HCT116 (cell line): Measurements from ENCODE around the gene CTNNA2. TPM values are rescaled to one million over a fixed set of nuclear protein-coding genes. Genes with fewer than 3 reads are reported as not detected.

Experiments
- ATAC-seq: fragments of 200-7000 bp; cut with Tn5 transposase; 2 replicates; pipeline ENCODE4 v1.9.1; 2020; ENCODE audit warnings: mild to moderate bottlenecking, moderate library complexity
- BruUV-seq: library from RNA; stranded (reverse); fragments of 400-500 nt; replicated peaks from 2 replicates; lab custom pipeline; 2021; lab: Mats Ljungman, UMichigan
- CTCF ChIA-PET: fragments of 300-600 bp; sonication (Branson Sonifier 250); formaldehyde crosslinking; loops from one replicate; lab custom pipeline; 2021; ENCODE audit warnings: antibody characterized with exemption; lab: Charles Lee
- POLR2A ChIA-PET: fragments of 300-600, 350-600 bp; sonication (Branson Sonifier 250); formaldehyde crosslinking; loops from one replicate; lab custom pipeline; 2021; ENCODE audit warnings: antibody characterized with exemption; lab: Charles Lee
- RAD21 ChIA-PET, 2 experiments: fragments of 300-600 bp; sonication (Branson Sonifier 250); formaldehyde crosslinking; loops; one replicate each; lab custom pipeline; 2023; ENCODE audit warnings: low total read pairs in 2 of 2; ENCODE audit not compliant: uncharacterized antibody in 2 of 2, unreplicated experiment in 2 of 2, low non-redundant PET in 1 of 2; lab: Charles Lee
- DNase-seq: peaks from one replicate; pipeline ENCODE4 v3.0.0-alpha.2; 2010; ENCODE audit warnings: low read depth, low spot score
- H2AFZ ChIP-seq: fragments of 200-600 bp; shearing (Covaris generic), sonication (generic); 2 replicates; pipeline ENCODE4 v1.6.1; 2017; ENCODE audit warnings: low read depth, mixed run types, mixed read lengths, antibody characterized with exemption, low read length; ENCODE audit not compliant: poor library complexity, severe bottlenecking
- H3K27ac ChIP-seq: 2 replicates; pipeline ENCODE4 v1.5.1; 2012; ENCODE audit warnings: low read depth, low read length
- H3K27me3 ChIP-seq: fragments of 200-600 bp; sonication (generic); 2 replicates; pipeline ENCODE4 v1.6.1; 2016; ENCODE audit warnings: mixed run types, low read length, mixed read lengths; ENCODE audit not compliant: insufficient read depth
- H3K36me3 ChIP-seq, 2 experiments: fragments of 200-500 bp in 1 of 2; fragments of 200-600 bp in 1 of 2; sonication (Bioruptor generic) in 1 of 2; sonication (generic) in 1 of 2; 2 replicates each; pipeline versions ENCODE4 v1.5.1 to v1.6.1; 2014 to 2016; ENCODE audit warnings: low read length in 2 of 2, inconsistent platforms in 1 of 2, mixed read lengths in 1 of 2, mixed run types in 1 of 2; ENCODE audit not compliant: insufficient read depth in 2 of 2, control insufficient read depth in 1 of 2
- H3K4me1 ChIP-seq, 2 experiments: fragments of 200-600 bp in 1 of 2; sonication (generic) in 1 of 2; 2 replicates each; pipeline versions ENCODE4 v1.5.1 to v1.6.1; 2012 to 2017; ENCODE audit warnings: low read length in 2 of 2, inconsistent platforms in 1 of 2, mild to moderate bottlenecking in 1 of 2, mixed read lengths in 1 of 2, mixed run types in 1 of 2, moderate library complexity in 1 of 2; ENCODE audit not compliant: insufficient read depth in 2 of 2, control insufficient read depth in 1 of 2
- H3K4me2 ChIP-seq: fragments of 200-600 bp; sonication (generic); 2 replicates; pipeline ENCODE4 v1.6.1; 2017; ENCODE audit warnings: mixed run types, low read length, mixed read lengths
- H3K4me3 ChIP-seq, 2 experiments: fragments of 200-600 bp in 1 of 2; sonication (generic) in 1 of 2; replicated peaks in 1 of 2; 2 replicates each; pipeline ENCODE4 v1.5.1; 2011 to 2016; ENCODE audit warnings: low read length in 2 of 2, control low read depth in 1 of 2, low read depth in 1 of 2, mild to moderate bottlenecking in 1 of 2, mixed read lengths in 1 of 2, mixed run types in 1 of 2
- H3K79me2 ChIP-seq: fragments of 200-600 bp; sonication (generic); 2 replicates; pipeline ENCODE4 v1.6.1; 2017; ENCODE audit warnings: mild to moderate bottlenecking, mixed run types, low read length, moderate library complexity, mixed read lengths; ENCODE audit not compliant: insufficient read depth
- H3K9ac ChIP-seq: fragments of 200-600 bp; sonication (generic); 2 replicates; pipeline ENCODE4 v1.6.1; 2016; ENCODE audit warnings: low read length, mixed read lengths
- H3K9me2 ChIP-seq: fragments of 200-600 bp; sonication (generic), shearing (Covaris generic); 2 replicates; pipeline ENCODE4 v1.6.1; 2017; ENCODE audit warnings: mixed run types, mild to moderate bottlenecking, moderate library complexity; ENCODE audit not compliant: insufficient read depth
- H3K9me3 ChIP-seq, 2 experiments: fragments of 200-500 bp in 1 of 2; fragments of 200-600 bp in 1 of 2; sonication (Bioruptor generic) in 1 of 2; sonication (generic) in 1 of 2; 2 replicates each; pipeline ENCODE4 v1.6.1; 2014 to 2017; ENCODE audit warnings: low read length in 2 of 2, mixed read lengths in 2 of 2, inconsistent platforms in 1 of 2, low read depth in 1 of 2, mild to moderate bottlenecking in 1 of 2, mixed run types in 1 of 2, moderate library complexity in 1 of 2; ENCODE audit not compliant: control insufficient read depth in 1 of 2, insufficient read depth in 1 of 2
- H4K20me1 ChIP-seq: fragments of 200-600 bp; sonication (generic), shearing (Covaris generic); 2 replicates; pipeline ENCODE4 v1.6.1; 2017; ENCODE audit warnings: mixed run types, mild to moderate bottlenecking, moderate library complexity; ENCODE audit not compliant: insufficient read depth
- JUND ChIP-seq: IDR thresholded peaks from 2 replicates; pipeline ENCODE4 v1.6.1; 2012
- REST ChIP-seq: IDR thresholded peaks from 2 replicates; pipeline ENCODE4 v1.6.1; 2012; ENCODE audit warnings: low read depth
- SIN3A ChIP-seq: IDR thresholded peaks from 2 replicates; pipeline ENCODE4 v1.6.1; 2012; ENCODE audit warnings: low read depth
- ZBTB33 ChIP-seq: IDR thresholded peaks from 2 replicates; pipeline ENCODE4 v1.6.1; 2011; ENCODE audit warnings: mild to moderate bottlenecking, low read length, moderate library complexity; ENCODE audit not compliant: insufficient replicate concordance; ENCODE audit errors: extremely low read depth
- intact Hi-C: fragments of 100-400 bp; cut with micrococcal nuclease; formaldehyde crosslinking; loops from 2 replicates; pipeline ENCODE4 v1.10.0; 2022
- total RNA-seq: library from RNA; stranded (reverse); gene quantifications from one replicate; pipeline ENCODE4 v1.2.1, GENCODE V29; 2021; ENCODE audit not compliant: unreplicated experiment

Gene CTNNA2
- total RNA-seq, 1 experiment from 2014 or later: not detected

GRCh38 chr2:80392441-80392840 lies 879.6 kb downstream of the CTNNA2 start:
- CTCF ChIA-PET: no interaction called here
- Histone ChIP-seq H3K27me3 (no peaks in the 10 kb centered on the region), H2AFZ (no peak overlapping the region), H4K20me1 (no peaks in the 10 kb centered on the region), H3K27ac (no peak overlapping the region), H3K4me2 (no peak overlapping the region), H3K9me2 (no peaks in the 10 kb centered on the region), H3K79me2 (no peaks in the 10 kb centered on the region), H3K9me3 (peaks cover 10 to 11% of the 10 kb centered on the region in 2 experiments; a peak in 3 of 4 replicates), H3K4me1 (no peaks in the 10 kb centered on the region), H3K9ac (no peak overlapping the region), H3K4me3 (no peak overlapping the region), H3K36me3 (no peaks in the 10 kb centered on the region)
- TF ChIP-seq ZBTB33 (no peak), JUND (no peak), REST (no peak), SIN3A (no peak)
- intact Hi-C loops: no loop called here
- ATAC-seq: no peak
- no TSS peak for BruUV-seq
- POLR2A ChIA-PET: no interaction called here
- RAD21 ChIA-PET: no interaction called here
- no peak for DNase-seq
